Measurements from ENCODE around the gene RNF112. TPM values are rescaled to one million over a fixed set of nuclear protein-coding genes. Genes with fewer than 3 reads are reported as not detected.
A peak's percentile ranks its signal among the peaks of the same experiment; 100 is the strongest.

Gene RNF112
- total RNA-seq, 4 donors from 2014 or later, result 0.54 to 4.2 (median 1.3) TPM

GRCh38 chr17:19369107-19369778 is 41.8 kb upstream of the RNF112 start:
- DNase-seq (ENCODE audit: low spot score in 2 of 2), result no peak
- 93 to 94% methylated on average over 16 of the region's 16 CpGs for WGBS, 2 donors
- TF ChIP-seq CTCF (IDR thresholded peaks at IDR 0.05) (no peak), POLR2A (IDR thresholded peaks at IDR 0.05) (no peak)
- no peak overlapping the region for H3K4me3 ChIP-seq (ENCODE audit: low read depth, poor library complexity, severe bottlenecking)
- intact Hi-C loops (cut with DNase I; ENCODE audit: low total_unique reads), result loop anchor here (10.0 kb wide), 1 partner anchor 386 kb away; no protein-coding TSS in a partner anchor

- no peak for TF ChIP-seq CTCF (IDR thresholded peaks at IDR 0.05)
- TF ChIP-seq POLR2A (IDR thresholded peaks at IDR 0.05), result no peak
- intact Hi-C loops (cut with DNase I; ENCODE audit: low total_unique reads), result loop anchor here (10.0 kb wide), 1 partner anchor 385 kb away; no protein-coding TSS in a partner anchor
- H3K4me3 ChIP-seq (ENCODE audit: low read depth, poor library complexity, severe bottlenecking), result no peak overlapping the region
- peak in 1 of 2 donors; percentile 87 for DNase-seq (ENCODE audit: low spot score in 2 of 2)
- WGBS, 2 donors, result 62 to 65% methylated on average over 12 of the region's 12 CpGs
Measured at GRCh38 chr17:19369846-19370492, 41.1 kb upstream of the RNF112 start.

DNA sequence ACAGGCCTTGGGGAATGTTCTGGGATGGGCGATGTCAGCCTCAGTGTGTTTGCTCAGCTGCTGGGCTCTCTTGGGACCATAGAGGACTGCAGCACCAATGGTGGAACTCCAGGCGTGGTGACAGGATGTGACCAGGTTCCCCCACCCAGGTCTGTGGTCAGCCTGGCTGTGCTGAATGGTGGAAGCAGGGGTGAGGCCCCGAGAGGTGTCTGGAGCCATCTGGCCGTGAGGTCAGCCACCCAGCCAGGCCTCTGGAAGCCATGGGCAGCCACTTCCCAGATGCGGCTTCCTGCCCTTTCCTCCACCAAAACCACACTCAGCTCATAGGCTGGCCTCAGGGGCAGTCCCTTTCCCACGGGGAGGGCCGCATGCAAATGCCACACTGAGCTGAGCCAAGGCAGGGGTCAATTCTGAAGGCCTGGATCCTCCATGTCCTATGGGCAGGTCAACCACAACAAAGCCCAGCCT is 40.5 kb upstream of the RNF112 start:
- 69 to 70% methylated on average over 5 of the region's 7 CpGs for WGBS, 2 donors
- TF ChIP-seq CTCF (IDR thresholded peaks at IDR 0.05), result no peak
- no peak for TF ChIP-seq POLR2A (IDR thresholded peaks at IDR 0.05)
- peak in 1 of 2 donors; percentile 85 for DNase-seq (ENCODE audit: low spot score in 2 of 2)
- intact Hi-C loops (cut with DNase I; ENCODE audit: low total_unique reads), result no loop called here
- no peak overlapping the region for H3K4me3 ChIP-seq (ENCODE audit: low read depth, poor library complexity, severe bottlenecking)

GRCh38 chr17:19371259-19372010 is 39.6 kb upstream of the RNF112 start:
- TF ChIP-seq CTCF (IDR thresholded peaks at IDR 0.05) (no peak), POLR2A (IDR thresholded peaks at IDR 0.05) (no peak)
- intact Hi-C loops (cut with DNase I; ENCODE audit: low total_unique reads), result no loop called here
- 66 to 74% methylated on average over 7 of the region's 7 CpGs for WGBS, 2 donors
- no peak for DNase-seq (ENCODE audit: low spot score in 2 of 2)
- H3K4me3 ChIP-seq (ENCODE audit: low read depth, poor library complexity, severe bottlenecking), result no peak overlapping the region

DNA sequence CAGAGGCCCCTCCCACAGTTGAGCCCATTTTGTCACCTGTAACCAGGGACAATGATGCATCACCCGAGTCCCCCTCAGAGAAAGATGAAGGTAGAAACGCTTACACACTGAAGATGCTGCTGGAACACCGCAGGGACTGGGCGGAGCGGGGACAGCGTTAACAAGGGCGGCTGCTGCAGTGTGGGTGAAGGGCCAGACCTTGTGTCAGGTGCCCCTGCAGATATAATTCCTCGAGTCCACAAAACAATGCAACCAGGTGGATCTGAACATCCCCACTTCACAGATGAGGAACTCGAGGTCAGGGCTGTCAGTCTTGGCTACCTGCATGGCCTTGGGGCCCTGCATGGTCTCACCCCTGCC is 39.0 kb upstream of the RNF112 start:
- intact Hi-C loops (cut with DNase I; ENCODE audit: low total_unique reads), result no loop called here
- DNase-seq (ENCODE audit: low spot score in 2 of 2), result peak in 1 of 2 donors; percentile 62
- WGBS, 2 donors, result 82 to 86% methylated on average over 9 of the region's 9 CpGs
- no peak overlapping the region for H3K4me3 ChIP-seq (ENCODE audit: low read depth, poor library complexity, severe bottlenecking)
- TF ChIP-seq CTCF (IDR thresholded peaks at IDR 0.05), result no peak
- no peak for TF ChIP-seq POLR2A (IDR thresholded peaks at IDR 0.05)

Data from lower leg skin (tissue), 4 donors.